Measurements from ENCODE around the gene C18orf32.

- TF ChIP-seq POLR2AphosphoS5 (IDR thresholded peaks at IDR 0.05; ENCODE audit: low read depth, low read length) = no peak
- TF ChIP-seq REST (IDR thresholded peaks at IDR 0.05; ENCODE audit: insufficient read depth in 1 of 2, low read depth in 2 of 2, low read length in 2 of 2) = no peak
- no peak for TF ChIP-seq SIN3A (IDR thresholded peaks at IDR 0.05; ENCODE audit: borderline replicate concordance, insufficient read depth, low read length)
Observed at GRCh38 chr18:49490246-49490762, 3.3 kb upstream of the C18orf32 start.

All from PFSK-1 (cell line).